Neural cell (in vitro differentiated cells): ENCODE data around the gene MYEF2. TPM values are rescaled to one million over a fixed set of nuclear protein-coding genes. Genes with fewer than 3 reads are reported as not detected.

Experiments used
- H2AFZ ChIP-seq: fragments of 200-600, 300-800 bp; sonication (generic), shearing (Covaris generic); 2 replicates; pipeline ENCODE4 v1.6.0; 2014; ENCODE audit warnings: low read depth, mild to moderate bottlenecking, antibody characterized with exemption, low read length, moderate library complexity
- H3F3A ChIP-seq: fragments of 200-600 bp; shearing (Covaris generic); 2 replicates; pipeline ENCODE4 v1.6.1; 2016; ENCODE audit warnings: mild to moderate bottlenecking, moderate library complexity, mixed read lengths, antibody characterized with exemption, low read length; ENCODE audit not compliant: insufficient read depth, poor library complexity, severe bottlenecking
- H3K27ac ChIP-seq: fragments of 200-600, 300-800 bp; sonication (generic), shearing (Covaris generic); 2 replicates; pipeline ENCODE4 v1.5.1; 2014; ENCODE audit warnings: mild to moderate bottlenecking, low read length, moderate library complexity
- H3K27me3 ChIP-seq: fragments of 300-800, 200-600 bp; sonication (generic), shearing (Covaris generic); 2 replicates; pipeline ENCODE4 v1.6.0; 2014; ENCODE audit warnings: mild to moderate bottlenecking, low read depth, low read length, moderate library complexity; ENCODE audit not compliant: insufficient read depth
- H3K36me3 ChIP-seq: fragments of 300-800, 200-600 bp; sonication (generic), shearing (Covaris generic); 2 replicates; pipeline ENCODE4 v1.5.1; 2014; ENCODE audit warnings: mild to moderate bottlenecking, antibody characterized with exemption, low read length, moderate library complexity; ENCODE audit not compliant: insufficient read depth
- H3K4me2 ChIP-seq: fragments of 300-800, 200-600 bp; sonication (generic), shearing (Covaris generic); 2 replicates; pipeline ENCODE4 v1.6.0; 2014; ENCODE audit warnings: mild to moderate bottlenecking, low read length
- H3K4me3 ChIP-seq: fragments of 300-800, 200-600 bp; sonication (generic), shearing (Covaris generic); 2 replicates; pipeline ENCODE4 v1.5.1; 2014; ENCODE audit warnings: mild to moderate bottlenecking, low read length, moderate library complexity
- H3K79me2 ChIP-seq: fragments of 200-600 bp; shearing (Covaris generic); replicated peaks from 2 replicates; pipeline ENCODE4 v1.6.0; 2014; ENCODE audit warnings: mild to moderate bottlenecking, low read length, moderate library complexity; ENCODE audit not compliant: insufficient read depth
- H3K9ac ChIP-seq: fragments of 300-800, 200-600 bp; sonication (generic), shearing (Covaris generic); 2 replicates; pipeline ENCODE4 v1.6.1; 2016; ENCODE audit warnings: mild to moderate bottlenecking, low read length, mixed read lengths
- H3K9me2 ChIP-seq: fragments of 200-600 bp; shearing (Covaris generic); 2 replicates; pipeline ENCODE4 v1.6.1; 2016; ENCODE audit warnings: mild to moderate bottlenecking, low read length, mixed read lengths; ENCODE audit not compliant: insufficient read depth
- H3K9me3 ChIP-seq: fragments of 200-600, 300-800 bp; sonication (generic), shearing (Covaris generic); 2 replicates; pipeline ENCODE4 v1.6.1; 2016; ENCODE audit warnings: mild to moderate bottlenecking, mixed run types, low read length, moderate library complexity, mixed read lengths
- H4K20me1 ChIP-seq: fragments of 200-600 bp; shearing (Covaris generic); 2 replicates; pipeline ENCODE4 v1.6.1; 2016; ENCODE audit warnings: mild to moderate bottlenecking, mixed run types; ENCODE audit not compliant: insufficient read depth
- EP300 ChIP-seq: fragments of 450-650 bp; conservative IDR thresholded peaks from 2 replicates; pipeline ENCODE4 v1.6.1; 2014; ENCODE audit warnings: antibody characterized with exemption, mild to moderate bottlenecking, moderate library complexity; ENCODE audit not compliant: poor library complexity, severe bottlenecking
- EZH2 ChIP-seq: fragments of 200-600, 300-800 bp; shearing (Covaris generic), sonication (generic); IDR thresholded peaks from 2 replicates; pipeline ENCODE4 v1.6.1; 2014; ENCODE audit warnings: antibody characterized with exemption, low read length, borderline replicate concordance, mild to moderate bottlenecking; ENCODE audit not compliant: insufficient read depth, poor library complexity, severe bottlenecking
- MXI1 ChIP-seq: fragments of 450-650 bp; conservative IDR thresholded peaks from 2 replicates; pipeline ENCODE4 v1.6.1; 2014; ENCODE audit warnings: antibody characterized with exemption, mild to moderate bottlenecking; ENCODE audit not compliant: poor library complexity, severe bottlenecking
- POLR2AphosphoS5 ChIP-seq: IDR thresholded peaks from 2 replicates; pipeline ENCODE4 v1.6.1; 2012
- RAD21 ChIP-seq: fragments of 450-650 bp; conservative IDR thresholded peaks from 2 replicates; pipeline ENCODE4 v1.6.1; 2014; ENCODE audit warnings: antibody characterized with exemption, mild to moderate bottlenecking, moderate library complexity
- SMC3 ChIP-seq: fragments of 450-650 bp; conservative IDR thresholded peaks from 2 replicates; pipeline ENCODE4 v1.6.1; 2014; ENCODE audit warnings: antibody characterized with exemption, mild to moderate bottlenecking, moderate library complexity; ENCODE audit not compliant: poor library complexity
- TAF1 ChIP-seq: IDR thresholded peaks from 2 replicates; pipeline ENCODE4 v1.6.1; 2012; ENCODE audit warnings: low read depth
- polyA plus RNA-seq: library from polyadenylated mRNA; depleted of rRNA; stranded (reverse); fragments of >200 nt; gene quantifications from 2 replicates; pipeline ENCODE4 v1.2.3, GENCODE V29; 2014
- TF ChIP-seq, protein P1 (sequence below): IDR thresholded peaks from 2 replicates; pipeline ENCODE4 v1.6.1; 2012; ENCODE audit warnings: borderline replicate concordance
- TF ChIP-seq, protein P2 (sequence below): fragments of 450-650 bp; IDR thresholded peaks from 2 replicates; pipeline ENCODE4 v1.5.1; 2014; ENCODE audit warnings: antibody characterized with exemption, mild to moderate bottlenecking, moderate library complexity; ENCODE audit not compliant: poor library complexity, severe bottlenecking

The MYEF2 gene
- polyA plus RNA-seq, 1 donor from 2014 or later = 176 TPM

DNA sequence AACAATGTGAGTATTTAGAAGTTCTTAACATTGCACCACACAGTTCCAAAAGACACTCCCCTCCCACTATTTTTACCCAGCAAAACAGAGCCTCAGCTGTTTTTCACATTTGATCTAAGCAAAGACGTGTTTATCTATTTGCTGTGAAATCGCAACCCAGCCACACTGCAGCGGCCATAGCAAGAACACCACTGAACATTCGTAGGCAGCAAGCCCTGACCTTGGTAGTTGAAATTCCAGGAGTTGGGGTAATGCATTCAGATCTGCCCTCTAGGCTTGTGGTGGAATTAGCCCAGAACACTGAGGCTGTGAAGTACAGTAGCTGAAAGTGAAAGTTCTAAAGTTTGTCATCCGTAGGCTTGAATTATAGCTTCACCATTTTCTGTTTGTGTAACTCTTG lies 74.4 kb downstream of the MYEF2 start:
- Histone ChIP-seq H3K4me3 (no peak overlapping the region), H3K27ac (no peak overlapping the region), H3K4me2 (no peak overlapping the region), H3K79me2 (no peaks in the 10 kb centered on the region), H3K9me2 (no peaks in the 10 kb centered on the region), H3K27me3 (no peaks in the 10 kb centered on the region), H2AFZ (no peak overlapping the region), H4K20me1 (no peaks in the 10 kb centered on the region), H3K36me3 (no peaks in the 10 kb centered on the region), H3K9me3 (no peaks in the 10 kb centered on the region), H3K9ac (no peak overlapping the region), H3F3A (no peaks in the 10 kb centered on the region)
- TF ChIP-seq EP300 (no peak), SMC3 (no peak), POLR2AphosphoS5 (no peak), TAF1 (no peak), EZH2 (no peak), MXI1 (no peak), RAD21 (no peak)
- TF ChIP-seq, protein P1, sequence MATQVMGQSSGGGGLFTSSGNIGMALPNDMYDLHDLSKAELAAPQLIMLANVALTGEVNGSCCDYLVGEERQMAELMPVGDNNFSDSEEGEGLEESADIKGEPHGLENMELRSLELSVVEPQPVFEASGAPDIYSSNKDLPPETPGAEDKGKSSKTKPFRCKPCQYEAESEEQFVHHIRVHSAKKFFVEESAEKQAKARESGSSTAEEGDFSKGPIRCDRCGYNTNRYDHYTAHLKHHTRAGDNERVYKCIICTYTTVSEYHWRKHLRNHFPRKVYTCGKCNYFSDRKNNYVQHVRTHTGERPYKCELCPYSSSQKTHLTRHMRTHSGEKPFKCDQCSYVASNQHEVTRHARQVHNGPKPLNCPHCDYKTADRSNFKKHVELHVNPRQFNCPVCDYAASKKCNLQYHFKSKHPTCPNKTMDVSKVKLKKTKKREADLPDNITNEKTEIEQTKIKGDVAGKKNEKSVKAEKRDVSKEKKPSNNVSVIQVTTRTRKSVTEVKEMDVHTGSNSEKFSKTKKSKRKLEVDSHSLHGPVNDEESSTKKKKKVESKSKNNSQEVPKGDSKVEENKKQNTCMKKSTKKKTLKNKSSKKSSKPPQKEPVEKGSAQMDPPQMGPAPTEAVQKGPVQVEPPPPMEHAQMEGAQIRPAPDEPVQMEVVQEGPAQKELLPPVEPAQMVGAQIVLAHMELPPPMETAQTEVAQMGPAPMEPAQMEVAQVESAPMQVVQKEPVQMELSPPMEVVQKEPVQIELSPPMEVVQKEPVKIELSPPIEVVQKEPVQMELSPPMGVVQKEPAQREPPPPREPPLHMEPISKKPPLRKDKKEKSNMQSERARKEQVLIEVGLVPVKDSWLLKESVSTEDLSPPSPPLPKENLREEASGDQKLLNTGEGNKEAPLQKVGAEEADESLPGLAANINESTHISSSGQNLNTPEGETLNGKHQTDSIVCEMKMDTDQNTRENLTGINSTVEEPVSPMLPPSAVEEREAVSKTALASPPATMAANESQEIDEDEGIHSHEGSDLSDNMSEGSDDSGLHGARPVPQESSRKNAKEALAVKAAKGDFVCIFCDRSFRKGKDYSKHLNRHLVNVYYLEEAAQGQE = no peak
- TF ChIP-seq, protein P2, sequence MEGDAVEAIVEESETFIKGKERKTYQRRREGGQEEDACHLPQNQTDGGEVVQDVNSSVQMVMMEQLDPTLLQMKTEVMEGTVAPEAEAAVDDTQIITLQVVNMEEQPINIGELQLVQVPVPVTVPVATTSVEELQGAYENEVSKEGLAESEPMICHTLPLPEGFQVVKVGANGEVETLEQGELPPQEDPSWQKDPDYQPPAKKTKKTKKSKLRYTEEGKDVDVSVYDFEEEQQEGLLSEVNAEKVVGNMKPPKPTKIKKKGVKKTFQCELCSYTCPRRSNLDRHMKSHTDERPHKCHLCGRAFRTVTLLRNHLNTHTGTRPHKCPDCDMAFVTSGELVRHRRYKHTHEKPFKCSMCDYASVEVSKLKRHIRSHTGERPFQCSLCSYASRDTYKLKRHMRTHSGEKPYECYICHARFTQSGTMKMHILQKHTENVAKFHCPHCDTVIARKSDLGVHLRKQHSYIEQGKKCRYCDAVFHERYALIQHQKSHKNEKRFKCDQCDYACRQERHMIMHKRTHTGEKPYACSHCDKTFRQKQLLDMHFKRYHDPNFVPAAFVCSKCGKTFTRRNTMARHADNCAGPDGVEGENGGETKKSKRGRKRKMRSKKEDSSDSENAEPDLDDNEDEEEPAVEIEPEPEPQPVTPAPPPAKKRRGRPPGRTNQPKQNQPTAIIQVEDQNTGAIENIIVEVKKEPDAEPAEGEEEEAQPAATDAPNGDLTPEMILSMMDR = no peak

DNA sequence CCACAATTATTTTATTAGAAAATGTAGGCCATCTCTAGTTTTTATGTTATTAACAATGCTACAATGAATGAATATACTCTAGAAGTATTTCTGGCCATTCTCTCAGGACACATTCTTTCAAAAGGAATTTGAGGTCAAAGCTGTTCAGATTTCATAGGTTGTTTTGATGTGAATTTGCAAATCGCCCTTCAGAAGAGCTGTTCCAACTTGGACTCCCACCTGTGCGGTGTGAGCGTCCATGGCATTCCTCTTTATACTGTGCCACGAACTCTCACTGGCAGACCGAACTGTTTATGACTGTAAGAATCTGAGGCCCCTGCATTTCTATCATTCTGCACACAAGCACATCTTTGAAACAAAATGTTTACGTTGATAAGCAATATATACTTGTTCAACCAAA lies 75.9 kb downstream of the MYEF2 start:
- Histone ChIP-seq H3K27me3 (no peaks in the 10 kb centered on the region), H3K79me2 (no peaks in the 10 kb centered on the region), H3K9ac (no peak overlapping the region), H3K27ac (no peak overlapping the region), H3K4me2 (no peak overlapping the region), H3F3A (no peaks in the 10 kb centered on the region), H3K4me3 (no peak overlapping the region), H3K9me3 (no peaks in the 10 kb centered on the region), H2AFZ (no peak overlapping the region), H4K20me1 (no peaks in the 10 kb centered on the region), H3K9me2 (no peaks in the 10 kb centered on the region), H3K36me3 (no peaks in the 10 kb centered on the region)
- TF ChIP-seq RAD21 (no peak), MXI1 (no peak)
- TF ChIP-seq, protein P1 = no peak
- TF ChIP-seq, protein P2 = no peak
